GM23338 (cell line): ENCODE data around the gene IL23R. TPM values are rescaled to one million over a fixed set of nuclear protein-coding genes. Genes with fewer than 3 reads are reported as not detected.

Experiments
- ATAC-seq: fragments of 200-7000 bp; cut with Tn5 transposase; 3 replicates; pipeline ENCODE4 v1.9.1; 2020
- DNase-seq: peaks from one replicate; pipeline ENCODE4 v3.0.0-alpha.2; 2015; ENCODE audit warnings: low spot score
- H2AFZ ChIP-seq: fragments of 200-600 bp; sonication (generic); 2 replicates; pipeline ENCODE4 v1.8.0; 2016; ENCODE audit warnings: antibody characterized with exemption, mild to moderate bottlenecking, moderate library complexity
- H3F3A ChIP-seq: fragments of 200-600 bp; sonication (generic); replicated peaks from 2 replicates; pipeline ENCODE4 v1.8.0; 2017; ENCODE audit warnings: antibody characterized with exemption, mixed run types, low read depth
- H3K27ac ChIP-seq: fragments of 200-600 bp; sonication (generic); 2 replicates; pipeline ENCODE4 v1.6.1; 2016; ENCODE audit warnings: low read depth
- H3K27me3 ChIP-seq: fragments of 200-600 bp; sonication (generic); 2 replicates; pipeline ENCODE4 v1.8.0; 2016; ENCODE audit warnings: mild to moderate bottlenecking, mixed run types, moderate library complexity; ENCODE audit not compliant: insufficient read depth
- H3K36me3 ChIP-seq: fragments of 200-600 bp; sonication (generic); 2 replicates; pipeline ENCODE4 v1.8.0; 2016; ENCODE audit warnings: mild to moderate bottlenecking; ENCODE audit not compliant: insufficient read depth
- H3K4me1 ChIP-seq: fragments of 200-600 bp; sonication (generic); 2 replicates; pipeline ENCODE4 v1.8.0; 2016; ENCODE audit warnings: mild to moderate bottlenecking, moderate library complexity; ENCODE audit not compliant: insufficient read depth
- H3K4me2 ChIP-seq: fragments of 200-600 bp; sonication (generic); 2 replicates; pipeline ENCODE4 v1.7.1; 2017; ENCODE audit warnings: mixed run types
- H3K4me3 ChIP-seq: fragments of 200-600 bp; sonication (generic); 2 replicates; pipeline ENCODE4 v1.6.1; 2016; ENCODE audit warnings: mixed run types
- H3K79me2 ChIP-seq: fragments of 200-600 bp; sonication (generic); replicated peaks from 2 replicates; pipeline ENCODE4 v1.8.0; 2017; ENCODE audit warnings: mild to moderate bottlenecking; ENCODE audit not compliant: insufficient read depth
- H3K9me2 ChIP-seq: fragments of 200-600 bp; sonication (generic); 2 replicates; pipeline ENCODE4 v1.8.0; 2017; ENCODE audit not compliant: insufficient read depth
- H4K20me1 ChIP-seq: fragments of 200-600 bp; sonication (generic); replicated peaks from 2 replicates; pipeline ENCODE4 v1.8.0; 2017; ENCODE audit warnings: mild to moderate bottlenecking; ENCODE audit not compliant: insufficient read depth
- H3K27ac Mint-ChIP-seq: 2 replicates; pipeline ENCODE4 v1.8.0; 2020; ENCODE audit warnings: inconsistent platforms, mild to moderate bottlenecking, moderate library complexity, mixed read lengths
- H3K27me3 Mint-ChIP-seq: 3 replicates; pipeline ENCODE4 v1.8.0; 2022; ENCODE audit warnings: low read depth, mild to moderate bottlenecking, moderate library complexity, mixed read lengths, inconsistent platforms; ENCODE audit not compliant: insufficient read depth, poor library complexity
- H3K36me3 Mint-ChIP-seq: 3 replicates; pipeline ENCODE4 v1.8.0; 2021; ENCODE audit warnings: low read depth, mild to moderate bottlenecking, inconsistent platforms, moderate library complexity, mixed read lengths
- H3K4me1 Mint-ChIP-seq: 3 replicates; pipeline ENCODE4 v1.8.0; 2020; ENCODE audit warnings: mild to moderate bottlenecking, inconsistent platforms, mixed read lengths
- H3K4me3 Mint-ChIP-seq: 3 replicates; pipeline ENCODE4 v1.8.0; 2021; ENCODE audit warnings: moderate library complexity, mild to moderate bottlenecking, inconsistent platforms, mixed read lengths
- H3K9me3 Mint-ChIP-seq: 3 replicates; pipeline ENCODE4 v1.8.0; 2020; ENCODE audit warnings: moderate library complexity, mild to moderate bottlenecking, inconsistent platforms, mixed read lengths
- CREB1 ChIP-seq: fragments of 250-450 bp; sonication (Bioruptor Pico); IDR thresholded peaks from 2 replicates; pipeline ENCODE4 v1.5.0; 2020; ENCODE audit warnings: low read depth, mild to moderate bottlenecking, moderate library complexity
- CTCF ChIP-seq, 2 experiments: fragments of 200-600 bp in 1 of 2; sonication (generic) in 1 of 2; conservative IDR thresholded peaks; 2 replicates each; pipeline versions ENCODE4 v1.5.1 to v1.6.1; 2016 to 2017; ENCODE audit warnings: antibody characterized with exemption in 2 of 2, low read depth in 2 of 2, mild to moderate bottlenecking in 2 of 2, moderate library complexity in 1 of 2
- ETS1 ChIP-seq: IDR thresholded peaks from 2 replicates; pipeline ENCODE4 v1.6.1; 2016; ENCODE audit warnings: antibody characterized with exemption
- EZH2 ChIP-seq: fragments of 200-600 bp; sonication (generic); IDR thresholded peaks from one replicate; pipeline ENCODE4 v1.8.0; 2017; ENCODE audit warnings: antibody characterized with exemption, mild to moderate bottlenecking, low read depth; ENCODE audit not compliant: unreplicated experiment
- EZH2phosphoT487 ChIP-seq: fragments of 200-600 bp; sonication (generic); IDR thresholded peaks from one replicate; pipeline ENCODE4 v1.8.1; 2018; ENCODE audit warnings: antibody characterized with exemption; ENCODE audit not compliant: unreplicated experiment
- JUNB ChIP-seq: IDR thresholded peaks from one replicate; pipeline ENCODE4 v1.6.1; 2016; ENCODE audit warnings: antibody characterized with exemption; ENCODE audit not compliant: unreplicated experiment
- NANOG ChIP-seq: IDR thresholded peaks from 2 replicates; pipeline ENCODE4 v1.6.1; 2016; ENCODE audit warnings: antibody characterized with exemption, borderline replicate concordance
- POLR2AphosphoS5 ChIP-seq: IDR thresholded peaks from 2 replicates; pipeline ENCODE4 v1.6.1; 2016; ENCODE audit warnings: antibody characterized with exemption, low read depth
- STAT1 ChIP-seq: IDR thresholded peaks from one replicate; pipeline ENCODE4 v1.6.1; 2016; ENCODE audit warnings: antibody characterized with exemption; ENCODE audit not compliant: unreplicated experiment
- ZNF114 ChIP-seq: fragments of 250-450 bp; sonication (Bioruptor Pico); IDR thresholded peaks from 2 replicates; pipeline ENCODE4 v1.5.0; 2020; ENCODE audit warnings: mild to moderate bottlenecking, moderate library complexity
- ZNF331 ChIP-seq: fragments of 250-450 bp; sonication (Bioruptor Pico); IDR thresholded peaks from 2 replicates; pipeline ENCODE4 v1.5.0; 2020; ENCODE audit warnings: low read depth, mild to moderate bottlenecking, moderate library complexity
- polyA plus RNA-seq: library from polyadenylated mRNA; unstranded; fragments of >200 nt; fragmentation: Nextera tagmentation; extraction: Ambion mirVana; gene quantifications from 2 replicates; pipeline ENCODE4 v1.2.1, GENCODE V29; 2016
- total RNA-seq: library from RNA; depleted of rRNA; stranded (reverse); fragments of >200 nt; shearing (Covaris generic); gene quantifications from 2 replicates; pipeline ENCODE4 v1.2.3, GENCODE V29; 2014

The IL23R gene
- total and polyA plus RNA-seq, 2 experiments from 2014 or later, result not detected

- TF ChIP-seq NANOG (no peak), CTCF (conservative IDR thresholded peaks at IDR 0.05; ENCODE audit: low read depth in 2 of 2) (no peak), ZNF331 (CRISPR knock-in tag) (no peak), ETS1 (no peak), EZH2 (no peak), POLR2AphosphoS5 (no peak), CREB1 (CRISPR knock-in tag) (no peak), STAT1 (no peak)
These were observed 33.1 kb upstream of the IL23R start (continued) for GRCh38 chr1:67133177-67133576.

DNA sequence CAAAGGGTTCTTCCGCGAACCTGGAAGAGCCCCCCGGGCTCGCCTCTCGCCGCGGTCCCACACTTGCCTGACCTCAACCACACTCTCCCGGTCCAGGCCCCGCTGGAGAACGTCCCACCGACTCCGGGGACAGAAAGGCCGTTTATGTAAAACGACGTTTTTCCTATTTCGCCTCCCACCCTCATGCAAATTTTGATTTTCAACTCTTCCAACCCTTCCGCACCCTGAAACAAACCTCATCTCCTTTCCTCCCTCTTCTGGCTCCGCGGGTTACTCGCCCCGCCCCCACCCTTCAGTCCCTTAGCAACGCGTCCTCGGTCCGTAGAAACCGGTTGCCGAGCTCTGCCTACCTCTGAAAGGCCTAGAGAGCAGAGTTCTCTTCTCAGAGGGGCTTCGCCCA, 31.6 kb upstream of the IL23R start, which contains the start of gene C1orf141:
C1orf141 (minus strand) TSS at position 276 of the 400 bp plus-strand sequence. CDS start 7,730 bp downstream, outside the sequence.
- ATAC-seq (peak; percentile 94), DNase-seq (peak; percentile 83)
- H3K4me2 ChIP-seq, result peak within 1 kb of the TSS; percentile 74
- peaks cover 8% of the 10 kb centered on the region for H3K4me1 ChIP-seq
- no peaks in the 10 kb centered on the region for H3F3A ChIP-seq
- H3K27me3 Mint-ChIP-seq, result peaks cover 2% of the 10 kb centered on the region
- H3K4me3 Mint-ChIP-seq, result peak within 1 kb of the TSS; percentile 74
- peak within 1 kb of the TSS; percentile 59 for H3K4me3 ChIP-seq
- peaks cover 13% of the 10 kb centered on the region for H3K4me1 Mint-ChIP-seq
- H3K36me3 ChIP-seq, result no peaks in the 10 kb centered on the region
- no peaks in the 10 kb centered on the region for H3K9me3 Mint-ChIP-seq
- H3K9me2 ChIP-seq, result no peaks in the 10 kb centered on the region
- peak within 1 kb of the TSS; percentile 87 for H2AFZ ChIP-seq
- TF ChIP-seq POLR2AphosphoS5, result no peak
- no peak for TF ChIP-seq CREB1 (CRISPR knock-in tag)
- no peak for TF ChIP-seq STAT1
- TF ChIP-seq JUNB, result no peak
- no peak for TF ChIP-seq EZH2
- TF ChIP-seq ZNF114 (CRISPR knock-in tag), result no peak
- TF ChIP-seq EZH2phosphoT487, result no peak
- no peak for TF ChIP-seq ZNF331 (CRISPR knock-in tag)
- H3K27ac Mint-ChIP-seq, result no peak within 1 kb of the TSS
- no peaks in the 10 kb centered on the region for H3K36me3 Mint-ChIP-seq
- H3K79me2 ChIP-seq, result no peaks in the 10 kb centered on the region
- no peaks in the 10 kb centered on the region for H4K20me1 ChIP-seq
- no peak within 1 kb of the TSS for H3K27ac ChIP-seq
- no peaks in the 10 kb centered on the region for H3K27me3 ChIP-seq

DNA sequence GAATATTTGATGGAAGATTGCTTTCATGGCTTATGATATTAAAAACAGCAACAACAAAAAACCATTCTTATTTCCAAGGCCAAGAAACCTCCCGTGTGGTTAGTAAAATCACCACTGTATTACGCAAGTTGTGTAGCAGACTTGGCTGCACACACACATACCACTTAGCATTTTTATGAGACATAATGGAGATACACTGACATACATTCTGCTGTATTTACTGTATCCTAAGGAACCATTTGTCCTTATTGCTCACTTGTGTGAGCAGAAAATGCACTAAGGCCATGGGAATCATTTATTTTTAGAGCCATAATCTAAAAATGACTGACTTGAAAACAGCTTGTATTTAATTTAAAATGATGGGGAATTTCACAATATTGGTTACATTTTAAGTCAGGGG, 30.9 kb upstream of the IL23R start:
- ATAC-seq (no peak), DNase-seq (no peak)
- Histone ChIP-seq H3F3A (no peaks in the 10 kb centered on the region), H3K4me2 (peak overlapping the region; percentile 74), H3K27me3 (no peaks in the 10 kb centered on the region), H4K20me1 (no peaks in the 10 kb centered on the region), H3K27ac (no peak overlapping the region), H2AFZ (no peak overlapping the region), H3K79me2 (no peaks in the 10 kb centered on the region), H3K9me2 (no peaks in the 10 kb centered on the region), H3K36me3 (no peaks in the 10 kb centered on the region), H3K4me3 (peak overlapping the region; percentile 59; the same call in 1 of the 2 replicates), H3K4me1 (peaks cover 8% of the 10 kb centered on the region)
- Mint-ChIP-seq H3K4me3 (no peak overlapping the region), H3K9me3 (no peaks in the 10 kb centered on the region), H3K27ac (no peak overlapping the region), H3K4me1 (peaks cover 13% of the 10 kb centered on the region), H3K27me3 (peaks cover 2% of the 10 kb centered on the region), H3K36me3 (no peaks in the 10 kb centered on the region)
- TF ChIP-seq ZNF114 (CRISPR knock-in tag) (no peak), NANOG (no peak), ETS1 (no peak), EZH2phosphoT487 (no peak), JUNB (no peak), EZH2 (no peak), STAT1 (no peak)
